H1 (cell line): Measurements from ENCODE around the gene VARS2. TPM values are rescaled to one million over a fixed set of nuclear protein-coding genes. Genes with fewer than 3 reads are reported as not detected.

Experiments
- CTCF ChIA-PET: fragments of 300-600 bp; sonication (Branson Sonifier 250); formaldehyde crosslinking; loops from one replicate; lab custom pipeline; 2021; ENCODE audit not compliant: partially characterized antibody; lab: Charles Lee
- POLR2A ChIA-PET: fragments of 300-600 bp; sonication (Branson Sonifier 250); formaldehyde crosslinking; loops from one replicate; lab custom pipeline; 2021; ENCODE audit warnings: inconsistent platforms; ENCODE audit not compliant: partially characterized antibody; lab: Charles Lee
- DNase-seq, 2 experiments: peaks; one replicate each; pipeline versions ENCODE4 v3.0.0 to v3.0.0-alpha.2; 2010 to 2022; ENCODE audit warnings: low spot score in 2 of 2, low read depth in 1 of 2, mixed read lengths in 1 of 2
- FAIRE-seq: peaks from 2 replicates; lab custom pipeline; 2011; peaks lifted over from hg19 to GRCh38; lab: Jason Lieb, UNC
- H2AFZ ChIP-seq: 2 replicates; pipeline ENCODE4 v1.8.1; 2012; ENCODE audit warnings: low read length, inconsistent platforms
- H2AK5ac ChIP-seq: 2 replicates; pipeline ENCODE4 v1.6.1; 2013; ENCODE audit warnings: low read depth, low read length
- H2BK120ac ChIP-seq: replicated peaks from 2 replicates; pipeline ENCODE3; 2013; ENCODE audit warnings: low read depth, low read length, inconsistent platforms
- H2BK12ac ChIP-seq: 2 replicates; pipeline ENCODE4 v1.6.1; 2013; ENCODE audit warnings: low read depth, low read length
- H2BK15ac ChIP-seq: 2 replicates; pipeline ENCODE4 v1.6.1; 2013; ENCODE audit warnings: low read length
- H2BK20ac ChIP-seq: 2 replicates; pipeline ENCODE4 v1.6.1; 2013; ENCODE audit warnings: low read length
- H2BK5ac ChIP-seq: 2 replicates; pipeline ENCODE4 v1.6.1; 2013; ENCODE audit warnings: low read depth, low read length
- H3K14ac ChIP-seq: 2 replicates; pipeline ENCODE4 v1.6.1; 2013; ENCODE audit warnings: inconsistent platforms; ENCODE audit not compliant: insufficient read length
- H3K18ac ChIP-seq: 2 replicates; pipeline ENCODE4 v1.6.1; 2013; ENCODE audit warnings: low read length; ENCODE audit errors: extremely low read depth
- H3K23ac ChIP-seq: 2 replicates; pipeline ENCODE4 v1.6.1; 2013; ENCODE audit warnings: inconsistent platforms; ENCODE audit not compliant: insufficient read length
- H3K23me2 ChIP-seq: 2 replicates; pipeline ENCODE4 v1.6.1; 2013; ENCODE audit warnings: low read depth, low read length
- H3K27ac ChIP-seq: 2 replicates; pipeline ENCODE4 v1.6.1; 2011; ENCODE audit warnings: low read depth, low read length, inconsistent platforms
- H3K27me3 ChIP-seq, 4 experiments: replicated peaks in 1 of 4; 1 replicate in 1 of 4; 2 replicates in 3 of 4; pipeline versions ENCODE4 v1.6.1 to v1.8.1; 2011 to 2013; ENCODE audit warnings: low read length in 3 of 4, mild to moderate bottlenecking in 3 of 4, inconsistent platforms in 2 of 4, mixed read lengths in 2 of 4, moderate library complexity in 1 of 4; ENCODE audit not compliant: control insufficient read depth in 3 of 4, insufficient read depth in 3 of 4; ENCODE audit errors: extremely low read depth in 1 of 4
- H3K36me3 ChIP-seq, 4 experiments: 2 replicates each; pipeline versions ENCODE4 v1.6.1 to v1.8.1; 2011 to 2013; ENCODE audit warnings: mild to moderate bottlenecking in 4 of 4, low read length in 3 of 4, moderate library complexity in 2 of 4, control low read depth in 1 of 4, inconsistent platforms in 1 of 4; ENCODE audit not compliant: insufficient read depth in 4 of 4, control insufficient read depth in 2 of 4
- H3K4ac ChIP-seq: replicated peaks from 2 replicates; pipeline ENCODE3; 2013; ENCODE audit warnings: low read length, low read depth, mixed read lengths, inconsistent platforms; ENCODE audit not compliant: insufficient read length
- H3K4me1 ChIP-seq, 4 experiments: replicated peaks in 1 of 4; 1 replicate in 1 of 4; 2 replicates in 3 of 4; pipeline versions ENCODE4 v1.6.1 to v1.8.1; 2011 to 2013; ENCODE audit warnings: low read length in 3 of 4, inconsistent platforms in 2 of 4, mixed read lengths in 1 of 4; ENCODE audit not compliant: insufficient read depth in 4 of 4, control insufficient read depth in 3 of 4
- H3K4me2 ChIP-seq, 2 experiments: 2 replicates each; pipeline versions ENCODE4 v1.6.1 to v1.8.1; 2011 to 2013; ENCODE audit warnings: low read depth in 2 of 2, low read length in 2 of 2, control low read depth in 1 of 2, inconsistent platforms in 1 of 2, mild to moderate bottlenecking in 1 of 2; ENCODE audit not compliant: insufficient read depth in 1 of 2
- H3K4me3 ChIP-seq, 4 experiments: fragments of 200-600, 300-600 bp in 1 of 4; sonication (generic), shearing (Covaris generic), sonication (Bioruptor Twin) in 1 of 4; 2 replicates each; pipeline versions ENCODE4 v1.5.1 to v1.8.1; 2011 to 2016; ENCODE audit warnings: low read length in 4 of 4, low read depth in 3 of 4, control low read depth in 2 of 4, inconsistent platforms in 2 of 4, mild to moderate bottlenecking in 2 of 4, mixed read lengths in 1 of 4, moderate library complexity in 1 of 4; ENCODE audit not compliant: insufficient read depth in 2 of 4; ENCODE audit errors: extremely low read depth in 1 of 4
- H3K56ac ChIP-seq: replicated peaks from 2 replicates; pipeline ENCODE3; 2013; ENCODE audit warnings: low read depth, mild to moderate bottlenecking, mixed read lengths, low read length, inconsistent platforms; ENCODE audit not compliant: insufficient read length
- H3K79me1 ChIP-seq: 2 replicates; pipeline ENCODE4 v1.6.1; 2013; ENCODE audit warnings: low read depth, low read length, control low read depth
- H3K79me2 ChIP-seq, 2 experiments: 2 replicates each; pipeline versions ENCODE4 v1.6.1 to v1.8.1; 2012 to 2013; ENCODE audit warnings: low read length in 2 of 2, mild to moderate bottlenecking in 2 of 2, inconsistent platforms in 1 of 2; ENCODE audit not compliant: insufficient read depth in 2 of 2, control insufficient read depth in 1 of 2
- H3K9ac ChIP-seq, 4 experiments: replicated peaks in 1 of 4; 1 replicate in 1 of 4; 2 replicates in 3 of 4; pipeline versions ENCODE4 v1.6.1 to v1.8.1; 2011 to 2013; ENCODE audit warnings: low read depth in 3 of 4, low read length in 3 of 4, control low read depth in 2 of 4, mild to moderate bottlenecking in 2 of 4, moderate library complexity in 2 of 4, inconsistent platforms in 1 of 4; ENCODE audit errors: extremely low read depth in 1 of 4
- H3K9me3 ChIP-seq, 2 experiments: 2 replicates each; pipeline versions ENCODE4 v1.6.1 to v1.8.1; 2012 to 2013; ENCODE audit warnings: mild to moderate bottlenecking in 2 of 2, moderate library complexity in 2 of 2, control low read depth in 1 of 2, inconsistent platforms in 1 of 2, low read depth in 1 of 2, low read length in 1 of 2, mixed read lengths in 1 of 2; ENCODE audit not compliant: insufficient read depth in 2 of 2
- H4K20me1 ChIP-seq, 2 experiments: replicated peaks in 1 of 2; 2 replicates each; pipeline versions ENCODE3 to v1.8.1; 2011 to 2013; ENCODE audit warnings: inconsistent platforms in 2 of 2, low read length in 2 of 2, mild to moderate bottlenecking in 1 of 2; ENCODE audit not compliant: insufficient read depth in 2 of 2, control insufficient read depth in 1 of 2
- H4K5ac ChIP-seq: 2 replicates; pipeline ENCODE4 v1.6.1; 2013; ENCODE audit warnings: low read length, low read depth, mixed read lengths, inconsistent platforms; ENCODE audit not compliant: insufficient read length
- H4K8ac ChIP-seq: 2 replicates; pipeline ENCODE4 v1.8.0; 2013; ENCODE audit warnings: mild to moderate bottlenecking, moderate library complexity, low read length, inconsistent platforms; ENCODE audit not compliant: insufficient read depth; ENCODE audit errors: extremely low read depth
- H4K91ac ChIP-seq: replicated peaks from 2 replicates; pipeline ENCODE3; 2013; ENCODE audit warnings: low read length, mixed read lengths, inconsistent platforms; ENCODE audit not compliant: insufficient read length
- CHD1 ChIP-seq: IDR thresholded peaks from 2 replicates; pipeline ENCODE4 v1.6.1; 2012; ENCODE audit warnings: low read depth, low read length, improper control_type of control experiment
- CHD2 ChIP-seq: IDR thresholded peaks from 2 replicates; pipeline ENCODE4 v1.6.1; 2012; ENCODE audit warnings: low read length, improper control_type of control experiment
- CTBP2 ChIP-seq: IDR thresholded peaks from 2 replicates; pipeline ENCODE4 v1.7.0; 2011; ENCODE audit warnings: borderline replicate concordance, mild to moderate bottlenecking, moderate library complexity, mixed read lengths, low read length; ENCODE audit not compliant: insufficient read depth, insufficient read length
- HDAC2 ChIP-seq, 2 experiments: fragments of 300-600 bp in 1 of 2; sonication (generic) in 1 of 2; IDR thresholded peaks; 2 replicates each; pipeline ENCODE4 v1.6.1; 2011 to 2012; ENCODE audit warnings: low read depth in 2 of 2, low read length in 2 of 2, mild to moderate bottlenecking in 2 of 2, moderate library complexity in 2 of 2, borderline replicate concordance in 1 of 2, inconsistent platforms in 1 of 2
- JUN ChIP-seq: IDR thresholded peaks from 2 replicates; pipeline ENCODE4 v1.6.1; 2011; ENCODE audit warnings: low read depth, mild to moderate bottlenecking, improper control_type of control experiment, low read length
- KDM4A ChIP-seq: IDR thresholded peaks from one replicate; pipeline ENCODE4 v1.7.1; 2012; ENCODE audit warnings: low read depth, mild to moderate bottlenecking, moderate library complexity, low read length, inconsistent platforms; ENCODE audit not compliant: severe bottlenecking
- MAFK ChIP-seq: IDR thresholded peaks from 2 replicates; pipeline ENCODE4 v1.6.1; 2012; ENCODE audit warnings: low read depth, mild to moderate bottlenecking, improper control_type of control experiment, low read length
- SP4 ChIP-seq: IDR thresholded peaks from 2 replicates; pipeline ENCODE4 v1.6.1; 2012; ENCODE audit warnings: low read length, inconsistent platforms
- TAF7 ChIP-seq: optimal IDR thresholded peaks from 2 replicates; pipeline ENCODE3; 2011; ENCODE audit warnings: low read depth, mild to moderate bottlenecking, inconsistent platforms, low read length, moderate library complexity, borderline replicate concordance
- WGBS, 2 experiments: shearing (Covaris generic) in 1 of 2; methylation state at CpG; one replicate each; pipeline versions ENCODE4 v1.1.6 to v1.1.7; 2013 to 2015; ENCODE audit warnings: low lambda C conversion rate in 2 of 2, mixed read lengths in 2 of 2, inconsistent platforms in 1 of 2, low coverage in 1 of 2, missing lambda C conversion rate in 1 of 2; ENCODE audit not compliant: insufficient replicate concordance in 2 of 2, insufficient coverage in 1 of 2, insufficient read length in 1 of 2; ENCODE audit errors: extremely low coverage in 1 of 2, missing lambda C conversion rate in 1 of 2; 5-methylcytosine and 5-hydroxymethylcytosine counted together
- polyA plus RNA-seq, 7 experiments: library from polyadenylated mRNA; depleted of rRNA in 3 of 7; stranded (reverse) in 5 of 7; unstranded in 2 of 7; fragments of >200 nt in 5 of 7; fragments of 200-250 nt in 2 of 7; gene quantifications; 1 replicate in 5 of 7; 2 replicates in 1 of 7; 4 replicates in 1 of 7; pipeline versions ENCODE4 v1.2.1 to v1.2.3, GENCODE V29; 2011 to 2013; ENCODE audit warnings: missing spikeins in 2 of 7, mixed read lengths in 2 of 7
- total RNA-seq: library from RNA; stranded (reverse); fragmentation: NEBNext Ultra II Directional; extraction: Animal tissue kit (Norgen Biotek cat#: 25700); gene quantifications from 2 replicates; pipeline ENCODE4 v1.2.1, GENCODE V29; 2021
- TF ChIP-seq, protein P1 (sequence below): IDR thresholded peaks from 2 replicates; pipeline ENCODE4 v1.6.1; 2011; ENCODE audit warnings: low read length, improper control_type of control experiment

Gene VARS2
- total and polyA plus RNA-seq, 2 of the 8 experiments (the other 6 are each of a cell fraction or from before 2014, with no cell fraction given): 26.8 to 47.7 TPM

DNA sequence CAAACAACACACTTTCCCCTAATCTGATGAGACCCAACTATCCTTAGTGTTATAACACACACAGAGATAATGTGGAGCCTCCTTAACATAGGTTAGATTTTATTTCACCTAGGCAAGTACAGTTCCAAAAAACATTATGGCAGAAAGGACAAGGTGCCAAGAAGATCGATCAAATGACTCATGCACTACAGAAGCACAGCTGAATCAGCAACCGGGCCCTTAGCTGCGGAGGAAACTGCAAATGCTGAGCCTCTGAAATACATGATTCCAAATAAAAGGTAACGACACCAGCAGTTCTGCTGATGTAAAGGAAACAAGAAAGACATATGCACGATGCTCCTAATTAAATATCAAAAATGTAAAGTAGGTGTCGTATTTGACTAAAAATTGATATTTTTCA lies 49.6 kb downstream of the VARS2 start:
- FAIRE-seq (no peak), DNase-seq (no peak)
- ChIA-PET CTCF (interaction anchor here (1.0 to 1.9 kb wide), 2 partner anchors 18 to 42 kb away, joined by 3 to 4 read pairs; no protein-coding TSS in a partner anchor), POLR2A (no interaction called here)
- Histone ChIP-seq H2BK12ac (no peak overlapping the region), H2AFZ (no peak overlapping the region), H2BK20ac (no peak overlapping the region), H3K4ac (no peak overlapping the region), H2AK5ac (no peak overlapping the region), H2BK15ac (no peak overlapping the region), H3K36me3 (no peaks in the 10 kb centered on the region), H3K79me2 (no peaks in the 10 kb centered on the region), H3K4me2 (no peak overlapping the region), H3K4me1 (no peaks in the 10 kb centered on the region), H3K9me3 (no peaks in the 10 kb centered on the region), H4K20me1 (no peaks in the 10 kb centered on the region), H2BK120ac (no peak overlapping the region), H4K8ac (no peak overlapping the region), H3K56ac (no peak overlapping the region), H3K27ac (no peak overlapping the region), H3K79me1 (no peaks in the 10 kb centered on the region), H4K5ac (no peak overlapping the region), H3K23ac (no peak overlapping the region), H2BK5ac (no peak overlapping the region), H3K14ac (no peak overlapping the region), H3K23me2 (no peaks in the 10 kb centered on the region; the same call in 1 of the 2 replicates), H3K27me3 (no peaks in the 10 kb centered on the region), H3K18ac (no peak overlapping the region), H4K91ac (no peak overlapping the region), H3K9ac (no peak overlapping the region), H3K4me3 (no peak overlapping the region)
- 94% methylated on average over 6 of the region's 6 CpGs; no CpG with 5 or more reads in 1 of the 2 experiments for WGBS, 2 experiments
- TF ChIP-seq HDAC2 (IDR thresholded peaks at IDR 0.05; ENCODE audit: borderline replicate concordance in 1 of 2, low read depth in 2 of 2, low read length in 2 of 2): no peak
- no peak for TF ChIP-seq CHD2
- no peak for TF ChIP-seq CTBP2
- TF ChIP-seq KDM4A: no peak
- no peak for TF ChIP-seq JUN
- TF ChIP-seq TAF7: no peak
- no peak for TF ChIP-seq MAFK
- no peak for TF ChIP-seq CHD1
- TF ChIP-seq, protein P1, sequence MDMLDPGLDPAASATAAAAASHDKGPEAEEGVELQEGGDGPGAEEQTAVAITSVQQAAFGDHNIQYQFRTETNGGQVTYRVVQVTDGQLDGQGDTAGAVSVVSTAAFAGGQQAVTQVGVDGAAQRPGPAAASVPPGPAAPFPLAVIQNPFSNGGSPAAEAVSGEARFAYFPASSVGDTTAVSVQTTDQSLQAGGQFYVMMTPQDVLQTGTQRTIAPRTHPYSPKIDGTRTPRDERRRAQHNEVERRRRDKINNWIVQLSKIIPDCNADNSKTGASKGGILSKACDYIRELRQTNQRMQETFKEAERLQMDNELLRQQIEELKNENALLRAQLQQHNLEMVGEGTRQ: no peak
- TF ChIP-seq SP4: no peak
